K562 (cell line): ENCODE data around the gene SEC14L2. TPM values are rescaled to one million over a fixed set of nuclear protein-coding genes. Genes with fewer than 3 reads are reported as not detected.

Experiments
- CBX2 ChIP-seq: fragments of 200-600 bp; sonication (generic); IDR thresholded peaks from one replicate; pipeline ENCODE4 v1.6.1; 2012; ENCODE audit warnings: mild to moderate bottlenecking, low read length, inconsistent platforms; ENCODE audit not compliant: insufficient read depth, poor library complexity, severe bottlenecking
- ETV6 ChIP-seq, 3 experiments: fragments of 150-350 bp in 1 of 3; sonication (generic) in 1 of 3; formaldehyde crosslinking in 1 of 3; IDR thresholded peaks; 2 replicates each; pipeline versions ENCODE4 v1.6.1 to v1.8.0; 2014 to 2022; ENCODE audit warnings: borderline replicate concordance in 2 of 3, low read depth in 2 of 3, antibody characterized with exemption in 1 of 3, low read length in 1 of 3, mild to moderate bottlenecking in 1 of 3, missing genetic modification reagents in 1 of 3
- GABPB2 ChIP-seq: fragments of 250-450 bp; sonication (Bioruptor Pico); conservative IDR thresholded peaks from 2 replicates; pipeline ENCODE4 v1.5.1; 2021; ENCODE audit warnings: mild to moderate bottlenecking
- GTF2F1 ChIP-seq: IDR thresholded peaks from 2 replicates; pipeline ENCODE4 v1.6.1; 2011; ENCODE audit warnings: low read depth, low read length, improper control_type of control experiment
- HDAC2 ChIP-seq: fragments of 450-650 bp; IDR thresholded peaks from 2 replicates; pipeline ENCODE4 v1.6.1; 2016; ENCODE audit warnings: mild to moderate bottlenecking
- HNRNPH1 ChIP-seq: fragments of 200-400 bp; formaldehyde crosslinking; optimal IDR thresholded peaks from 2 replicates; pipeline ENCODE3; 2017; ENCODE audit warnings: low read depth, mild to moderate bottlenecking, low read length, moderate library complexity
- KLF10 ChIP-seq: fragments of 250-450 bp; sonication (Bioruptor Pico); IDR thresholded peaks from 2 replicates; pipeline ENCODE4 v1.6.1; 2021; ENCODE audit warnings: matching md5 sums
- PHF8 ChIP-seq: fragments of 200-600 bp; sonication (generic); IDR thresholded peaks from 2 replicates; pipeline ENCODE4 v1.6.1; 2012; ENCODE audit warnings: mixed run types, mild to moderate bottlenecking, inconsistent platforms, low read length, moderate library complexity, borderline replicate concordance
- RB1 ChIP-seq: fragments of 450-650 bp; IDR thresholded peaks from 2 replicates; pipeline ENCODE4 v1.6.1; 2017; ENCODE audit warnings: low read depth, mild to moderate bottlenecking
- SMAD3 ChIP-seq: fragments of 450-650 bp; formaldehyde crosslinking; conservative IDR thresholded peaks from 2 replicates; pipeline ENCODE4 v1.4.0; 2020; ENCODE audit warnings: mild to moderate bottlenecking
- SMAD4 ChIP-seq: fragments of 250-450 bp; sonication (Bioruptor Pico); conservative IDR thresholded peaks from 2 replicates; pipeline ENCODE4 v1.8.0; 2021; ENCODE audit warnings: inconsistent platforms, mild to moderate bottlenecking, moderate library complexity
- TRIM28 ChIP-seq: fragments of 450-650 bp; IDR thresholded peaks from 2 replicates; pipeline ENCODE4 v1.6.1; 2017
- ZKSCAN8 ChIP-seq: fragments of 200-800 bp; sonication (Bioruptor generic); IDR thresholded peaks from 2 replicates; pipeline ENCODE4 v1.6.1; 2016; ENCODE audit warnings: missing genetic modification characterization, missing compliant biosample characterization
- ZNF134 ChIP-seq: fragments of 250-450 bp; sonication (Bioruptor Pico); conservative IDR thresholded peaks from 2 replicates; pipeline ENCODE4 v1.4.0; 2020
- ZNF583 ChIP-seq: fragments of 250-450 bp; sonication (Bioruptor Pico); IDR thresholded peaks from 2 replicates; pipeline ENCODE4 v1.4.0; 2020
- ZNF830 ChIP-seq: fragments of 250-450 bp; sonication (Bioruptor Pico); IDR thresholded peaks from 2 replicates; pipeline ENCODE4 v1.5.0; 2021; ENCODE audit warnings: mild to moderate bottlenecking
- polyA plus RNA-seq, 8 experiments: library from polyadenylated mRNA; depleted of rRNA in 4 of 8; stranded (reverse) in 5 of 8; unstranded in 3 of 8; fragments of >200 nt; fragmentation: Nextera tagmentation in 2 of 8; fragmentation: Illumina TruSeq in 1 of 8; extraction: Ambion mirVana in 2 of 8; extraction: Trizol in 1 of 8; gene quantifications; 2 replicates each; pipeline versions ENCODE4 v1.2.1 to v1.2.3, GENCODE V29; 2011 to 2014; ENCODE audit warnings: inconsistent platforms in 1 of 8, missing spikeins in 1 of 8
- total RNA-seq, 7 experiments: library from RNA; depleted of rRNA in 6 of 7; stranded (reverse); fragments of >200 nt in 6 of 7; fragmentation: Illumina TruSeq in 2 of 7; extraction: Trizol in 2 of 7; gene quantifications; 2 replicates each; pipeline versions ENCODE4 v1.2.1 to v1.2.3, GENCODE V29; 2011 to 2021; ENCODE audit warnings: low replicate concordance in 1 of 7
- TF ChIP-seq, protein P1 (sequence below): sonication (generic); formaldehyde crosslinking; IDR thresholded peaks from 2 replicates; pipeline ENCODE4 v1.8.0; 2023; ENCODE audit warnings: missing genetic modification reagents, mild to moderate bottlenecking, borderline replicate concordance
- TF ChIP-seq, protein P2 (sequence below): fragments of 450-650 bp; IDR thresholded peaks from 2 replicates; pipeline ENCODE4 v1.6.1; 2018; ENCODE audit not compliant: partially characterized antibody
- TF ChIP-seq, protein P3 (sequence below): fragments of 450-650 bp; conservative IDR thresholded peaks from 2 replicates; pipeline ENCODE4 v1.6.1; 2016; ENCODE audit warnings: missing genetic modification characterization, low read depth, mild to moderate bottlenecking, missing compliant biosample characterization, moderate library complexity

Gene SEC14L2
- total and polyA plus RNA-seq, 9 of the 15 experiments (the other 6 are each of a cell fraction or from before 2014, with no cell fraction given) = 0.03 to 0.17 (median 0.10) TPM

DNA sequence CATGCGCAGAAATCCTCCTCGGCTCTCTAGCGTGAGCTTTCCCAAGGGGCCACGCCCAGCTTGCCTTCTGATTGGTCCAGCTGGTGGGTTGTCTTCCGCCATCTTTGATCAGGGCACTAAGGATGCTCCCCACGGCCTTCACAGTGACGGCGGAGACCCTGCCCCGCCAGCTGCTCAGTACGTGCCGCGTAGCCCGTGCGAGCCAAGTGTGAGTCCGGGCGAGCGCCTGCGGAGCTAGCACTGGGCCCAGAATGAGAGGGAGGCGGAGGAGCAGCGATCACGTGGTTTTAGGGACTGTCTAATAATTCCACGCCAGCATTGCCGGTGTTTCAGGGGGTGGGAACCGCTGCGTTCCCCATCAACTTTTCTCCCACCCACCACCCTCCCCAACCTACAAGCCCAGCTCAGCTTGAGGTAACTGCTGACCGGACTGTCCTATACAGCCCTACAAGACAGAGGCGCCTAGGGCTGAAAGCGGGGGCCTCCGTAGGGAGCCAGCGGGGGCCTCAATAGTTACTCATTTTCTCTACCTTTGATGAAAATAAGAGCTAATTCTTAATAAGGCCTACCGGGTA, 27.2 kb downstream of the SEC14L2 start (continued):
- TF ChIP-seq, protein P1, sequence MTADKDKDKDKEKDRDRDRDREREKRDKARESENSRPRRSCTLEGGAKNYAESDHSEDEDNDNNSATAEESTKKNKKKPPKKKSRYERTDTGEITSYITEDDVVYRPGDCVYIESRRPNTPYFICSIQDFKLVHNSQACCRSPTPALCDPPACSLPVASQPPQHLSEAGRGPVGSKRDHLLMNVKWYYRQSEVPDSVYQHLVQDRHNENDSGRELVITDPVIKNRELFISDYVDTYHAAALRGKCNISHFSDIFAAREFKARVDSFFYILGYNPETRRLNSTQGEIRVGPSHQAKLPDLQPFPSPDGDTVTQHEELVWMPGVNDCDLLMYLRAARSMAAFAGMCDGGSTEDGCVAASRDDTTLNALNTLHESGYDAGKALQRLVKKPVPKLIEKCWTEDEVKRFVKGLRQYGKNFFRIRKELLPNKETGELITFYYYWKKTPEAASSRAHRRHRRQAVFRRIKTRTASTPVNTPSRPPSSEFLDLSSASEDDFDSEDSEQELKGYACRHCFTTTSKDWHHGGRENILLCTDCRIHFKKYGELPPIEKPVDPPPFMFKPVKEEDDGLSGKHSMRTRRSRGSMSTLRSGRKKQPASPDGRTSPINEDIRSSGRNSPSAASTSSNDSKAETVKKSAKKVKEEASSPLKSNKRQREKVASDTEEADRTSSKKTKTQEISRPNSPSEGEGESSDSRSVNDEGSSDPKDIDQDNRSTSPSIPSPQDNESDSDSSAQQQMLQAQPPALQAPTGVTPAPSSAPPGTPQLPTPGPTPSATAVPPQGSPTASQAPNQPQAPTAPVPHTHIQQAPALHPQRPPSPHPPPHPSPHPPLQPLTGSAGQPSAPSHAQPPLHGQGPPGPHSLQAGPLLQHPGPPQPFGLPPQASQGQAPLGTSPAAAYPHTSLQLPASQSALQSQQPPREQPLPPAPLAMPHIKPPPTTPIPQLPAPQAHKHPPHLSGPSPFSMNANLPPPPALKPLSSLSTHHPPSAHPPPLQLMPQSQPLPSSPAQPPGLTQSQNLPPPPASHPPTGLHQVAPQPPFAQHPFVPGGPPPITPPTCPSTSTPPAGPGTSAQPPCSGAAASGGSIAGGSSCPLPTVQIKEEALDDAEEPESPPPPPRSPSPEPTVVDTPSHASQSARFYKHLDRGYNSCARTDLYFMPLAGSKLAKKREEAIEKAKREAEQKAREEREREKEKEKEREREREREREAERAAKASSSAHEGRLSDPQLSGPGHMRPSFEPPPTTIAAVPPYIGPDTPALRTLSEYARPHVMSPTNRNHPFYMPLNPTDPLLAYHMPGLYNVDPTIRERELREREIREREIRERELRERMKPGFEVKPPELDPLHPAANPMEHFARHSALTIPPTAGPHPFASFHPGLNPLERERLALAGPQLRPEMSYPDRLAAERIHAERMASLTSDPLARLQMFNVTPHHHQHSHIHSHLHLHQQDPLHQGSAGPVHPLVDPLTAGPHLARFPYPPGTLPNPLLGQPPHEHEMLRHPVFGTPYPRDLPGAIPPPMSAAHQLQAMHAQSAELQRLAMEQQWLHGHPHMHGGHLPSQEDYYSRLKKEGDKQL (CRISPR knock-in tag) = no peak
- TF ChIP-seq SMAD4 (CRISPR knock-in tag) = no peak
- no peak for TF ChIP-seq GTF2F1
- no peak for TF ChIP-seq TRIM28
- TF ChIP-seq HDAC2 = no peak
- TF ChIP-seq GABPB2 = no peak
- peak; percentile 8; the same call in 1 of the 2 replicates for TF ChIP-seq PHF8
- TF ChIP-seq RB1 = no peak; the same call in 1 of the 2 replicates
- TF ChIP-seq ZNF134 (CRISPR knock-in tag) = no peak
- no peak for TF ChIP-seq CBX2
- TF ChIP-seq ZKSCAN8 (CRISPR knock-in tag) = no peak
- no peak for TF ChIP-seq SMAD3 (CRISPR knock-in tag)
- no peak for TF ChIP-seq ZNF830 (CRISPR knock-in tag)
- TF ChIP-seq ETV6 (IDR thresholded peaks at IDR 0.05; ENCODE audit: borderline replicate concordance in 1 of 2, low read depth in 2 of 2, low read length in 1 of 2) = no peak
- TF ChIP-seq ETV6 (CRISPR knock-in tag; IDR thresholded peaks at IDR 0.05; ENCODE audit: borderline replicate concordance) = no peak
- no peak for TF ChIP-seq HNRNPH1
- no peak for TF ChIP-seq KLF10
- TF ChIP-seq ZNF583 (CRISPR knock-in tag) = no peak
- TF ChIP-seq, protein P2, sequence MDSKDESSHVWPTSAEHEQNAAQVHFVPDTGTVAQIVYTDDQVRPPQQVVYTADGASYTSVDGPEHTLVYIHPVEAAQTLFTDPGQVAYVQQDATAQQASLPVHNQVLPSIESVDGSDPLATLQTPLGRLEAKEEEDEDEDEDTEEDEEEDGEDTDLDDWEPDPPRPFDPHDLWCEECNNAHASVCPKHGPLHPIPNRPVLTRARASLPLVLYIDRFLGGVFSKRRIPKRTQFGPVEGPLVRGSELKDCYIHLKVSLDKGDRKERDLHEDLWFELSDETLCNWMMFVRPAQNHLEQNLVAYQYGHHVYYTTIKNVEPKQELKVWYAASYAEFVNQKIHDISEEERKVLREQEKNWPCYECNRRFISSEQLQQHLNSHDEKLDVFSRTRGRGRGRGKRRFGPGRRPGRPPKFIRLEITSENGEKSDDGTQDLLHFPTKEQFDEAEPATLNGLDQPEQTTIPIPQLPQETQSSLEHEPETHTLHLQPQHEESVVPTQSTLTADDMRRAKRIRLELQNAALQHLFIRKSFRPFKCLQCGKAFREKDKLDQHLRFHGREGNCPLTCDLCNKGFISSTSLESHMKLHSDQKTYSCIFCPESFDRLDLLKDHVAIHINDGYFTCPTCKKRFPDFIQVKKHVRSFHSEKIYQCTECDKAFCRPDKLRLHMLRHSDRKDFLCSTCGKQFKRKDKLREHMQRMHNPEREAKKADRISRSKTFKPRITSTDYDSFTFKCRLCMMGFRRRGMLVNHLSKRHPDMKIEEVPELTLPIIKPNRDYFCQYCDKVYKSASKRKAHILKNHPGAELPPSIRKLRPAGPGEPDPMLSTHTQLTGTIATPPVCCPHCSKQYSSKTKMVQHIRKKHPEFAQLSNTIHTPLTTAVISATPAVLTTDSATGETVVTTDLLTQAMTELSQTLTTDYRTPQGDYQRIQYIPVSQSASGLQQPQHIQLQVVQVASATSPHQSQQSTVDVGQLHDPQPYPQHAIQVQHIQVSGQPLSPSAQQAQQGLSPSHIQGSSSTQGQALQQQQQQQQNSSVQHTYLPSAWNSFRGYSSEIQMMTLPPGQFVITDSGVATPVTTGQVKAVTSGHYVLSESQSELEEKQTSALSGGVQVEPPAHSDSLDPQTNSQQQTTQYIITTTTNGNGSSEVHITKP = peak; percentile 20
- TF ChIP-seq, protein P3, sequence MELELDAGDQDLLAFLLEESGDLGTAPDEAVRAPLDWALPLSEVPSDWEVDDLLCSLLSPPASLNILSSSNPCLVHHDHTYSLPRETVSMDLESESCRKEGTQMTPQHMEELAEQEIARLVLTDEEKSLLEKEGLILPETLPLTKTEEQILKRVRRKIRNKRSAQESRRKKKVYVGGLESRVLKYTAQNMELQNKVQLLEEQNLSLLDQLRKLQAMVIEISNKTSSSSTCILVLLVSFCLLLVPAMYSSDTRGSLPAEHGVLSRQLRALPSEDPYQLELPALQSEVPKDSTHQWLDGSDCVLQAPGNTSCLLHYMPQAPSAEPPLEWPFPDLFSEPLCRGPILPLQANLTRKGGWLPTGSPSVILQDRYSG (tag) = no peak
